ENCODE results near the gene TEX52. TPM values are rescaled to one million over a fixed set of nuclear protein-coding genes. Genes with fewer than 3 reads are reported as not detected.

TEX52 gene
- total and polyA plus RNA-seq, 2 of the 8 experiments (the other 6 are each of a cell fraction or from before 2014, with no cell fraction given) = not detected

GRCh38 chr12:2895511-2895910 lies 38.7 kb upstream of the TEX52 start:
- H2BK20ac ChIP-seq (ENCODE audit: low read length) = no peak overlapping the region
- no peak for FAIRE-seq
- no peak overlapping the region for H3K23ac ChIP-seq (ENCODE audit: insufficient read length)
- no peaks in the 10 kb centered on the region for H3K79me1 ChIP-seq (ENCODE audit: low read depth, low read length)
- H2BK12ac ChIP-seq (ENCODE audit: low read depth, low read length) = no peak overlapping the region
- no peaks in the 10 kb centered on the region for H3K4me1 ChIP-seq (replicated peaks in 1 of 4; ENCODE audit: control insufficient read depth in 3 of 4, insufficient read depth in 4 of 4, low read length in 3 of 4)
- no peak overlapping the region for H3K18ac ChIP-seq (ENCODE audit: extremely low read depth, low read length)
- no peak overlapping the region for H3K9ac ChIP-seq (replicated peaks in 1 of 4; ENCODE audit: extremely low read depth in 1 of 4, low read depth in 3 of 4, low read length in 3 of 4)
- DNase-seq (ENCODE audit: low read depth in 1 of 2, low spot score in 2 of 2) = no peak
- no peak overlapping the region for H3K27ac ChIP-seq (ENCODE audit: low read depth, low read length)
- no peak overlapping the region for H2AK5ac ChIP-seq (ENCODE audit: low read depth, low read length)
- no peaks in the 10 kb centered on the region for H4K20me1 ChIP-seq (replicated peaks in 1 of 2; ENCODE audit: control insufficient read depth in 1 of 2, insufficient read depth in 2 of 2, low read length in 2 of 2)
- H2BK5ac ChIP-seq (ENCODE audit: low read depth, low read length) = no peak overlapping the region
- H2AFZ ChIP-seq (ENCODE audit: low read length) = no peak overlapping the region
- H3K36me3 ChIP-seq (ENCODE audit: control insufficient read depth in 2 of 4, insufficient read depth in 4 of 4, low read length in 3 of 4) = no peaks in the 10 kb centered on the region
- WGBS, 2 experiments (ENCODE audit: extremely low coverage in 1 of 2, insufficient coverage in 1 of 2, insufficient read length in 1 of 2, insufficient replicate concordance in 2 of 2, low coverage in 1 of 2, low lambda C conversion rate in 2 of 2, missing lambda C conversion rate in 1 of 2) = 90% methylated on average over 2 of the region's 2 CpGs; no CpG with 5 or more reads in 1 of the 2 experiments
- H3K56ac ChIP-seq (replicated peaks; ENCODE audit: insufficient read length, low read depth, low read length) = no peak overlapping the region
- TF ChIP-seq TEAD4 (IDR thresholded peaks at IDR 0.05; ENCODE audit: low read depth, low read length) (no peak), BRCA1 (IDR thresholded peaks at IDR 0.05; ENCODE audit: low read depth, low read length) (no peak), CHD1 (IDR thresholded peaks at IDR 0.05; ENCODE audit: low read depth, low read length) (no peak), SRF (IDR thresholded peaks at IDR 0.05; ENCODE audit: low read depth, low read length) (no peak), SP2 (IDR thresholded peaks at IDR 0.05; ENCODE audit: low read length) (no peak), EZH2 (IDR thresholded peaks at IDR 0.05; ENCODE audit: low read depth, low read length, severe bottlenecking) (no peak), MAFK (IDR thresholded peaks at IDR 0.05; ENCODE audit: low read depth, low read length) (no peak), NRF1 (IDR thresholded peaks at IDR 0.05; ENCODE audit: low read depth, low read length) (no peak), RXRA (IDR thresholded peaks at IDR 0.05; ENCODE audit: insufficient read depth, low read depth, low read length) (no peak), SP4 (IDR thresholded peaks at IDR 0.05; ENCODE audit: low read length) (no peak), HDAC6 (IDR thresholded peaks at IDR 0.05; ENCODE audit: low read depth, low read length) (no peak), KDM4A (IDR thresholded peaks at IDR 0.05; ENCODE audit: low read depth, low read length, severe bottlenecking) (no peak), RNF2 (IDR thresholded peaks at IDR 0.05; ENCODE audit: borderline replicate concordance, low read depth, low read length, missing control alignments, poor library complexity, severe bottlenecking) (no peak)
- no peak overlapping the region for H2BK120ac ChIP-seq (replicated peaks; ENCODE audit: low read depth, low read length)
- H3K4ac ChIP-seq (replicated peaks; ENCODE audit: insufficient read length, low read depth, low read length) = no peak overlapping the region
- no peaks in the 10 kb centered on the region for H3K27me3 ChIP-seq (replicated peaks in 1 of 4; ENCODE audit: control insufficient read depth in 3 of 4, extremely low read depth in 1 of 4, insufficient read depth in 3 of 4, low read length in 3 of 4)
- CTCF ChIA-PET (ENCODE audit: partially characterized antibody) = interaction anchor here (0.6 to 15.6 kb wide), 6 partner anchors 10 to 57 kb away, joined by 3 to 143 read pairs (median 4); no protein-coding TSS in a partner anchor
- H3K9me3 ChIP-seq (ENCODE audit: insufficient read depth in 2 of 2, low read depth in 1 of 2, low read length in 1 of 2) = no peaks in the 10 kb centered on the region
- H2BK15ac ChIP-seq (ENCODE audit: low read length) = no peak overlapping the region
- H3K14ac ChIP-seq (ENCODE audit: insufficient read length) = no peak overlapping the region
- no peak overlapping the region for H4K91ac ChIP-seq (replicated peaks; ENCODE audit: insufficient read length, low read length)
- H3K4me3 ChIP-seq (ENCODE audit: extremely low read depth in 1 of 4, insufficient read depth in 2 of 4, low read depth in 3 of 4, low read length in 4 of 4) = no peak overlapping the region
- no peaks in the 10 kb centered on the region; the same call in 1 of the 2 replicates for H3K23me2 ChIP-seq (ENCODE audit: low read depth, low read length)
- H4K8ac ChIP-seq (ENCODE audit: extremely low read depth, insufficient read depth, low read length) = no peak overlapping the region
- H4K5ac ChIP-seq (ENCODE audit: insufficient read length, low read depth, low read length) = no peak overlapping the region
- H3K4me2 ChIP-seq (ENCODE audit: insufficient read depth in 1 of 2, low read depth in 2 of 2, low read length in 2 of 2) = no peak overlapping the region
- H3K79me2 ChIP-seq (ENCODE audit: control insufficient read depth in 1 of 2, insufficient read depth in 2 of 2, low read length in 2 of 2) = peaks cover 0 to 28% of the 10 kb centered on the region in 2 experiments; a peak in 3 of 4 replicates
- POLR2A ChIA-PET (ENCODE audit: partially characterized antibody) = interaction anchor here (0.9 to 1.4 kb wide), 3 partner anchors 10 to 38 kb away, joined by 4 to 6 read pairs (median 4); partner anchors contain the start of gene TEX52
